Measurements from ENCODE around the gene PTPRU.

DNA sequence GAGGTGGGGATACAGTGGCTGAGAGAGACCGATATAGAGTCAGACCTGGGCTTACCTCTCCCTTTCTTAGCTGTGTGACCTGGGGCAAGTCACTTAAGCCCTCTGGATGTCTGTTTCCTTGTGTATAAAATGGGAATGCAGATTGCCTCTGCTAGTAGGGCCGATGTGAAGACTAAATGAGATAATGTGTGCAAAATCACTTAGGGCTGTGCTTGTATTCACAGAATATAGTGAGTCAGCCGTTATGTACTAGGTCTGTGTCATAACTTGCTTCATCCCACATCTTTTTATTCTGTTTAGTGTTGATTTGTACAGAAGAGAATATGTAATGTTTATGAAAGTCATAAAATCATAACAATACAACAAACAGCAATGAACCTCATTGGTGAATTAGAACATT is 56.0 kb downstream of the PTPRU start:
- TF ChIP-seq CTCF (IDR thresholded peaks at IDR 0.05; ENCODE audit: low read length) = no peak
- TF ChIP-seq EZH2 (optimal IDR thresholded peaks at IDR 0.05; ENCODE audit: low read depth, low read length) = no peak
- TF ChIP-seq EZH2phosphoT487 (IDR thresholded peaks at IDR 0.05; ENCODE audit: low read length) = no peak
